Adrenal gland (tissue), 12 donors: ENCODE results near the gene IL1RAPL2. TPM values are rescaled to one million over a fixed set of nuclear protein-coding genes. Genes with fewer than 3 reads are reported as not detected.

ENCODE experiments used
- DNase-seq, 7 donors: peaks; one replicate each; pipeline ENCODE4 v3.0.0-alpha.2; 2019 to 2020
- H3K27ac ChIP-seq, 5 donors: fragments of 200-600 bp; sonication (generic) in 4 of 5; 1 replicate in 3 of 5; 2 replicates in 2 of 5; pipeline versions ENCODE4 v1.5.1 to v1.8.0; 2016 to 2020; ENCODE audit warnings: mild to moderate bottlenecking in 1 of 5
- H3K27me3 ChIP-seq: fragments of 200-600 bp; 2 replicates; pipeline ENCODE4 v1.8.0; 2021
- H3K36me3 ChIP-seq, 2 donors: fragments of 200-600 bp; replicated peaks in 1 of 2; 1 replicate in 1 of 2; 2 replicates in 1 of 2; pipeline versions ENCODE4 v1.5.1 to v1.8.0; 2018 to 2022
- H3K4me1 ChIP-seq, 2 donors: fragments of 200-600 bp; replicated peaks in 1 of 2; 1 replicate in 1 of 2; 2 replicates in 1 of 2; pipeline versions ENCODE4 v1.5.1 to v1.8.0; 2018 to 2021
- H3K4me3 ChIP-seq, 4 donors: fragments of 200-600 bp; sonication (generic) in 3 of 4; one replicate each; pipeline ENCODE4 v1.5.1; 2016 to 2018
- H3K9me3 ChIP-seq, 3 donors: fragments of 200-600 bp; sonication (generic) in 1 of 3; replicated peaks in 1 of 3; 1 replicate in 2 of 3; 2 replicates in 1 of 3; pipeline versions ENCODE4 v1.5.1 to v1.8.0; 2016 to 2021
- POLR2A ChIP-seq, 2 donors: fragments of 450-650 bp; IDR thresholded peaks; one replicate each; pipeline ENCODE4 v1.6.1; 2017; ENCODE audit warnings: antibody characterized with exemption in 2 of 2, mild to moderate bottlenecking in 2 of 2, moderate library complexity in 1 of 2
- WGBS, 4 donors: extraction: QIAGEN DNeasy Blood & Tissue Kit in 2 of 4; methylation state at CpG; one replicate each; pipeline versions ENCODE4 v1.1.5 to v1.1.7; 2013 to 2017; 5-methylcytosine and 5-hydroxymethylcytosine counted together
- intact Hi-C, 2 donors: fragments of 100-400 bp; cut with DNase I; formaldehyde crosslinking; loops; one replicate each; pipeline versions ENCODE4 v1.14.1 to v1.15.0; 2022 to 2023
- polyA plus RNA-seq, 3 donors: library from polyadenylated mRNA; stranded (reverse); fragments of 200-250 nt in 2 of 3; fragments of 350-450 nt in 1 of 3; fragmentation: Illumina TruSeq in 1 of 3; extraction: RNeasy Lipid Tissue Mini Kit (QIAGEN cat#74804) in 1 of 3; gene quantifications; one replicate each; pipeline ENCODE4 v1.2.3, GENCODE V29; 2013 to 2014
- total RNA-seq, 9 donors: library from RNA; depleted of rRNA in 4 of 9; stranded (reverse); fragments of >200 nt in 4 of 9; fragments of 120-200 nt in 1 of 9; fragmentation: NEBNext Ultra II Directional in 1 of 9; extraction: Animal tissue kit (Norgen Biotek cat#: 25700) in 1 of 9; gene quantifications; one replicate each; pipeline versions ENCODE4 v1.1.0 to v1.2.4, GENCODE V29; 2013 to 2023
- TF ChIP-seq, protein P1 (sequence below), 6 experiments: fragments of 450-650 bp in 4 of 6; fragments of 200-600 bp in 2 of 6; sonication (generic) in 1 of 6; IDR thresholded peaks; 1 replicate in 5 of 6; 2 replicates in 1 of 6; pipeline versions ENCODE4 v1.5.1 to v1.8.0; 2016 to 2021; ENCODE audit warnings: antibody characterized with exemption in 6 of 6, mild to moderate bottlenecking in 2 of 6, moderate library complexity in 1 of 6
- donor health status: healthy with polysubstance abuse.
- donor health status: Bipolar disorder and iron deficiency.
- donor health status: DM: yes; HTN: yes; CAD: no.
- donor health status: DM: no; HTN: no; CAD: no.
- donor health status: DM: no; HTN: no; CAD: no.
- donor health status: DM: yes; HTN: yes; CAD: no.

IL1RAPL2 gene
- total and polyA plus RNA-seq, 12 donors, result 0.27 to 8.4 (median 0.64) TPM; not detected in 5

DNA sequence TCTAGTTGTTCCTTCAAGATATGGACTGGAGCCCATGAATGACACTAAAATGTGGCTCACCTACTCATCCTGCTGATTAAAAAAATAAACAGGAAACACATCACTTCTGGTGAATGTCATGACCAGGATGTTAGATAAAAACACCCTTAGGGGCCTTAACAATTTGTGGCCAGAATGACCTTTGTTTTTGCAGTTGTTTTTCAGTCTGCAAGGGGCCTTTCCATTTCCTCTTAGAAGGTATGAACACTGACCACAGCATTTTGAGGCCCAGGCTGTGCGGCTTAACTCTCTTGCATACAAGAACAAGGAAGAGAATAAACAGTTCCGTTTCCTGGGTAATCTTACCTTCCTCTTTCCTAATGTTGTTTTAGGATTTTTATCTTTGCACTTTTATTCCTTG is 113.2 kb downstream of the IL1RAPL2 start:
- no peak overlapping the region for H3K27ac ChIP-seq
- H3K4me3 ChIP-seq, result no peak overlapping the region
- H3K9me3 ChIP-seq, result no peaks in the 10 kb centered on the region
- H3K27me3 ChIP-seq, result no peaks in the 10 kb centered on the region
- intact Hi-C loops, result no loop called here
- no peak for DNase-seq
- 67 to 82% (median 79%) methylated on average over 2 of the region's 2 CpGs for WGBS, 4 donors
- no peaks in the 10 kb centered on the region for H3K4me1 ChIP-seq
- TF ChIP-seq, protein P1, sequence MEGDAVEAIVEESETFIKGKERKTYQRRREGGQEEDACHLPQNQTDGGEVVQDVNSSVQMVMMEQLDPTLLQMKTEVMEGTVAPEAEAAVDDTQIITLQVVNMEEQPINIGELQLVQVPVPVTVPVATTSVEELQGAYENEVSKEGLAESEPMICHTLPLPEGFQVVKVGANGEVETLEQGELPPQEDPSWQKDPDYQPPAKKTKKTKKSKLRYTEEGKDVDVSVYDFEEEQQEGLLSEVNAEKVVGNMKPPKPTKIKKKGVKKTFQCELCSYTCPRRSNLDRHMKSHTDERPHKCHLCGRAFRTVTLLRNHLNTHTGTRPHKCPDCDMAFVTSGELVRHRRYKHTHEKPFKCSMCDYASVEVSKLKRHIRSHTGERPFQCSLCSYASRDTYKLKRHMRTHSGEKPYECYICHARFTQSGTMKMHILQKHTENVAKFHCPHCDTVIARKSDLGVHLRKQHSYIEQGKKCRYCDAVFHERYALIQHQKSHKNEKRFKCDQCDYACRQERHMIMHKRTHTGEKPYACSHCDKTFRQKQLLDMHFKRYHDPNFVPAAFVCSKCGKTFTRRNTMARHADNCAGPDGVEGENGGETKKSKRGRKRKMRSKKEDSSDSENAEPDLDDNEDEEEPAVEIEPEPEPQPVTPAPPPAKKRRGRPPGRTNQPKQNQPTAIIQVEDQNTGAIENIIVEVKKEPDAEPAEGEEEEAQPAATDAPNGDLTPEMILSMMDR (IDR thresholded peaks at IDR 0.05), result no peak
- no peak for TF ChIP-seq POLR2A (IDR thresholded peaks at IDR 0.05)
- H3K36me3 ChIP-seq, result no peaks in the 10 kb centered on the region

DNA sequence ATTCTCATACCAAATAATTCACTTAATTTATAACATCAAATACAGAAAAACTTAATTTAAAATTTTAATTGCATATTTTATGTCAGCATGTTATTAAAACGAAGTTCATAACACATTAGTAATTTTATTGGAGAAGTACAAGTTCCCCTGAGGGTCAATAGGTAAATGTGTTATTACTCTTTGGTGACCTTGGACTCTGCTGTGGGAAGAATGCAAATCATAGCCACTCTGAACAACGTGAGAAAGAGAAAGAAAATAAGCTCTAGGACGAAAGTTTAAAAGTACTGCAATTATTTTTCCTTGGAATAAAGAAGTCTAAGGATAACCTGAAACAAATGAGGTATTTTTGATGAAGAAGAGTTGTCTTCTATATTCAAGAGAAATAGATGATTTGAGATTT is 115.2 kb downstream of the IL1RAPL2 start:
- WGBS, 4 donors, result 29 to 44% (median 34%) methylated on average over 3 of the region's 3 CpGs
- no peaks in the 10 kb centered on the region for H3K4me1 ChIP-seq

DNA sequence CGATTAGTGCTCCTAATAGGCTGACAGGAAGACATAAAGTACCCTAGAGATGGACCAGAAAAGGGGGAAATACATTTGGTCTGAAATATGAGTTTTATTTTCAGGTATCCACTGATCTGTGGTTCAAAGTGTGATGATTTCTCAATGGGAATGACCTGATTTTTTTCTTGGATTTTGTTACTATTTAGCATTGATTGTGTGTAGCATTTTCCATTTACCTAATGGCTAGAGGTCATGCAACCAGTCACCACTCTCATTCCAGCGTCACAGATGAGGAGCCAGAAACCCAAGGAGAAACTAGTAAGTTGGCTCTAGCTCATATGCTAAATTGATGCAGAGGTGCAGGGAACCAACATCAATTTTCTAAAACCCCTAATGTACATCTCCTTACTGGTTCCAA is 118.1 kb downstream of the IL1RAPL2 start:
- no peak for TF ChIP-seq POLR2A (IDR thresholded peaks at IDR 0.05)
- TF ChIP-seq, protein P1 (IDR thresholded peaks at IDR 0.05), result no peak
- 70 to 87% (median 80%) methylated on average over 2 of the region's 2 CpGs for WGBS, 4 donors
- no peaks in the 10 kb centered on the region for H3K4me1 ChIP-seq
- no peak for DNase-seq
- H3K27me3 ChIP-seq, result peaks cover 5% of the 10 kb centered on the region
- H3K36me3 ChIP-seq, result no peaks in the 10 kb centered on the region
- intact Hi-C loops, result no loop called here
- H3K4me3 ChIP-seq, result no peak overlapping the region
- H3K9me3 ChIP-seq, result no peaks in the 10 kb centered on the region
- H3K27ac ChIP-seq, result no peak overlapping the region

More for the DNA sequence above, 115.2 kb downstream of the IL1RAPL2 start:
- H3K4me3 ChIP-seq, result no peak overlapping the region
- no peak for TF ChIP-seq POLR2A (IDR thresholded peaks at IDR 0.05)
- TF ChIP-seq, protein P1 (IDR thresholded peaks at IDR 0.05), result no peak
- no peaks in the 10 kb centered on the region for H3K36me3 ChIP-seq
- intact Hi-C loops, result no loop called here
- H3K27ac ChIP-seq, result no peak overlapping the region
- DNase-seq, result no peak
- peaks cover 5% of the 10 kb centered on the region for H3K27me3 ChIP-seq
- no peaks in the 10 kb centered on the region for H3K9me3 ChIP-seq

DNA sequence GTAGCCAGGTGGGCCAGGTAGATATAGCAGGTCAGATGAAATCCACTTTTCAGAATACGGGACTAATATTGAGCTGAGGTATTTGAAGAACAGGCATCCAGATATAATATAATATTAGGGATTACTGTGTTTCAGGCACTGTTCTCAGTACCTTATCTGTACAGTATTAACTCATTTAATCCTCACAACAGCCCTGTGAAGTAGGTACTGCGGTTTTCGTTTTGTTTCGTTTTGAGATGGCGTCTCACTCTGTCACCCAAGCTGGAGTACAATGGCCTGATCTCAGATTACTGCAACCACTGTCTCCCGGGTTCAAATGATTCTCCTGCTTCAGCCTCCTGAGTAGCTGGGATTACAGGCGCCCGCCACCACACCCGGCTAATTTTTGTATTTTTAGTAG is 129.6 kb downstream of the IL1RAPL2 start:
- H3K27ac ChIP-seq, result no peak overlapping the region
- intact Hi-C loops, result no loop called here
- WGBS, 4 donors, result 82 to 92% (median 85%) methylated on average over 9 of the region's 9 CpGs

More for the DNA sequence above, 129.6 kb downstream of the IL1RAPL2 start:
- Histone ChIP-seq H3K9me3 (no peaks in the 10 kb centered on the region), H3K4me1 (no peaks in the 10 kb centered on the region), H3K27me3 (peaks cover 9% of the 10 kb centered on the region), H3K36me3 (no peaks in the 10 kb centered on the region), H3K4me3 (no peak overlapping the region)
- no peak for TF ChIP-seq POLR2A (IDR thresholded peaks at IDR 0.05)
- TF ChIP-seq, protein P1 (IDR thresholded peaks at IDR 0.05), result no peak
- no peak for DNase-seq
